Measurements from ENCODE around the gene AIFM3. TPM values are rescaled to one million over a fixed set of nuclear protein-coding genes. Genes with fewer than 3 reads are reported as not detected.

The AIFM3 gene
- total and polyA plus RNA-seq, 2 of the 13 experiments (the other 11 are each of a cell fraction or from before 2014, with no cell fraction given), result 9.0 to 15.3 TPM

GRCh38 chr22:20965888-20966855, 883 bp upstream of the AIFM3 start (continued):
- TF ChIP-seq ETV5 (CRISPR knock-in tag; IDR thresholded peaks at IDR 0.05; ENCODE audit: borderline replicate concordance), result peak; percentile 87
- TF ChIP-seq MNT (IDR thresholded peaks at IDR 0.05), result no peak
- 0 out of 2 replicates have a peak, but pooled peaks have one; percentile 29 for TF ChIP-seq DMAP1 (CRISPR knock-in tag; IDR thresholded peaks at IDR 0.05)
- peak; percentile 69 for TF ChIP-seq PAXIP1 (CRISPR knock-in tag; conservative IDR thresholded peaks at IDR 0.05)

- BruUV-seq (replicated peaks), result no TSS peak
- intact Hi-C loops (cut with micrococcal nuclease; ENCODE audit: unreplicated experiment), result loop anchor here (1.0 kb wide), 1 partner anchor 14 kb away; no protein-coding TSS in a partner anchor
- peaks cover under 1% of the 10 kb centered on the region for H3K79me2 ChIP-seq (ENCODE audit: insufficient read depth, low read length)
- no peaks in the 10 kb centered on the region for H3K36me3 ChIP-seq (replicated peaks in 1 of 2; ENCODE audit: control insufficient read depth in 1 of 2, insufficient read depth in 2 of 2, low read length in 2 of 2)
- H4K20me1 ChIP-seq (ENCODE audit: insufficient read depth, low read length), result no peaks in the 10 kb centered on the region
- no peak for DNase-seq (ENCODE audit: low spot score)
- POLR2A ChIA-PET, result interaction anchor here (0.8 to 2.8 kb wide), 3 partner anchors 10 to 15 kb away, joined by 3 to 14 read pairs (median 3); partner anchors contain the start of gene LZTR1
- no peak overlapping the region for H3K4me2 ChIP-seq (ENCODE audit: low read depth, low read length)
- H3K9ac ChIP-seq (ENCODE audit: insufficient read depth, low read depth, low read length), result no peak overlapping the region
- in situ Hi-C loops (cut with HindIII; ENCODE audit: extremely low pct_ligation_motif_present, low pct_unique_long_range_greater_than_20kb), result no loop called here
- WGBS (ENCODE audit: low lambda C conversion rate), result 87% methylated on average over 13 of the region's 19 CpGs
- TF ChIP-seq REXO4 (CRISPR knock-in tag; IDR thresholded peaks at IDR 0.05; ENCODE audit: borderline replicate concordance) (no peak), ZBTB33 (CRISPR knock-in tag; IDR thresholded peaks at IDR 0.05) (0 out of 2 replicates have a peak, but pooled peaks have one; percentile 31)
- no peak for ATAC-seq
- H3K9me3 ChIP-seq (ENCODE audit: low read length), result no peaks in the 10 kb centered on the region
- no peaks in the 10 kb centered on the region for H3K27me3 ChIP-seq (ENCODE audit: control insufficient read depth in 1 of 2, insufficient read depth in 2 of 2, low read length in 2 of 2)
- H2AFZ ChIP-seq (ENCODE audit: low read length), result no peak overlapping the region
- H3K27ac ChIP-seq (ENCODE audit: extremely low read length, insufficient read depth, low read length), result no peak overlapping the region
- FAIRE-seq, result no peak
- CTCF ChIA-PET (ENCODE audit: low intra/inter-chr PET ratio, low total read pairs), result no interaction called here
- H3K4me3 ChIP-seq (replicated peaks in 1 of 3; ENCODE audit: insufficient read depth in 1 of 3, low read depth in 2 of 3, low read length in 3 of 3), result no peak overlapping the region
- peaks cover 49% of the 10 kb centered on the region for H3K4me1 ChIP-seq (ENCODE audit: insufficient read depth, low read length)
Observed at GRCh38 chr22:20967697-20968211, 699 bp downstream of the AIFM3 start.
